DND-41 (cell line): Measurements from ENCODE around the gene TMEM106C.

Experiments
- ATAC-seq: fragments of 200-7000 bp; cut with Tn5 transposase; 3 replicates; pipeline ENCODE4 v1.9.1; 2021; ENCODE audit warnings: low read depth; ENCODE audit not compliant: insufficient read depth
- DNase-seq: peaks from one replicate; pipeline ENCODE4 v3.0.0-alpha.2; 2020
- H2AFZ ChIP-seq: 2 replicates; pipeline ENCODE4 v1.6.0; 2012; ENCODE audit warnings: low read depth, low read length
- H3K27ac ChIP-seq: 2 replicates; pipeline ENCODE4 v1.5.1; 2012; ENCODE audit warnings: low read length, inconsistent platforms
- H3K27me3 ChIP-seq: fragments of 200-600 bp; sonication (generic); 2 replicates; pipeline ENCODE4 v1.6.0; 2012; ENCODE audit warnings: low read length, mild to moderate bottlenecking, inconsistent platforms; ENCODE audit not compliant: insufficient read depth, poor library complexity
- H3K36me3 ChIP-seq: 2 replicates; pipeline ENCODE4 v1.5.1; 2012; ENCODE audit warnings: low read length, inconsistent platforms; ENCODE audit not compliant: insufficient read depth
- H3K4me1 ChIP-seq: 2 replicates; pipeline ENCODE4 v1.5.1; 2012; ENCODE audit warnings: mild to moderate bottlenecking, low read length; ENCODE audit not compliant: insufficient read depth
- H3K4me2 ChIP-seq: 2 replicates; pipeline ENCODE4 v1.6.0; 2012; ENCODE audit warnings: mild to moderate bottlenecking, moderate library complexity, low read length, inconsistent platforms; ENCODE audit not compliant: insufficient read depth
- H3K4me3 ChIP-seq, 2 experiments: fragments of 200-600 bp in 1 of 2; shearing (Covaris generic) in 1 of 2; 2 replicates each; pipeline ENCODE4 v1.5.1; 2012 to 2016; ENCODE audit warnings: inconsistent platforms in 2 of 2, low read length in 2 of 2, mild to moderate bottlenecking in 2 of 2, low read depth in 1 of 2, moderate library complexity in 1 of 2
- H3K79me2 ChIP-seq: 2 replicates; pipeline ENCODE4 v1.6.0; 2012; ENCODE audit warnings: low read length, inconsistent platforms; ENCODE audit not compliant: insufficient read depth
- H3K9ac ChIP-seq: 2 replicates; pipeline ENCODE4 v1.6.0; 2012; ENCODE audit warnings: low read depth, mild to moderate bottlenecking, inconsistent platforms, low read length, moderate library complexity
- H3K9me3 ChIP-seq: 2 replicates; pipeline ENCODE4 v1.5.1; 2012; ENCODE audit warnings: low read length, moderate library complexity, mild to moderate bottlenecking, inconsistent platforms; ENCODE audit not compliant: insufficient read depth, severe bottlenecking
- H4K20me1 ChIP-seq: 2 replicates; pipeline ENCODE4 v1.6.0; 2012; ENCODE audit warnings: low read length; ENCODE audit not compliant: insufficient read depth
- EZH2 ChIP-seq: IDR thresholded peaks from 3 replicates; pipeline ENCODE4 v1.6.1; 2012; ENCODE audit warnings: borderline replicate concordance, low read depth, mild to moderate bottlenecking, moderate library complexity, low read length, inconsistent platforms; ENCODE audit not compliant: severe bottlenecking
- TF ChIP-seq, protein P1 (sequence below): IDR thresholded peaks from 2 replicates; pipeline ENCODE4 v1.5.1; 2012; ENCODE audit warnings: borderline replicate concordance, low read length, moderate library complexity, mild to moderate bottlenecking; ENCODE audit not compliant: poor library complexity, severe bottlenecking; ENCODE audit errors: extremely low read depth

The TMEM106C gene

DNA sequence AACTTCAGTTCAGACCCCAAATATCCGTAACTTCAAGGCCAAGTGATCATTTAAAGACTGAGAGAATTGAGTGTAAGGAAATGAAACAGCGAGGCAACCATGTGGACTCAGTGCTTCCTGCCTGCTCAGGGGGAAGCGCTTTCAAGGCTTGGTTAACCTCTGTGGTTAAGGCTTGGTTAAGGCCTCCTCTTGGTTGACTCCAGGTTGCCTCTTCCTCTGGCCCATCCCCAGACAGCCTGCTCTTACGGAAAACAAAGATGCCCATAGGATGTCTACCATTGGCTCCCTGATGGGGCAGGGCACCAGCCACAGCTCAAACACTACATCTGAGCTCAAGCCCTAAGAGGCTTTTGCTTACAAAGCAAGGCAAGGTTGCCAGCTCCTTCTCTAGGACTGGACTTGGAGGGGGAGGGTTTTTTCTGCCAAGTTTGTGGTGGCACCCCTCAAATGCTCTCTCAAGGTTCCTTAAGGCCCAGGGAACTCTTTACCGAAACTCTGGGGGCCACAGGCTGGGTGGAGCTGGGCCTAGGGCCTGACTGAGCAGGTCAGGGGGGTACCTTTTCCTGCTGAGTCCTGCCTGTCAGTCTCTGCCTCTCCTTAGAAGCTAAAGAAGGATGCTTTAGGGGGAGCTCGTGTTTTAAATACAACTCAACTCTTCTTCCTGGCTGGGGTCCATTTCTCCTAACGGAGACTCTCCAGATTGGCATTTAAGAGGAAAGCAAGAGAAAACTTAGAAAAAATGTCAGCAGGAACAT lies 27.1 kb downstream of the TMEM106C start:
- H3K4me2 ChIP-seq: peak overlapping the region; percentile 21
- H3K27ac ChIP-seq: no peak overlapping the region
- peak; percentile 99 for ATAC-seq
- DNase-seq: peak; percentile 82
- TF ChIP-seq, protein P1, sequence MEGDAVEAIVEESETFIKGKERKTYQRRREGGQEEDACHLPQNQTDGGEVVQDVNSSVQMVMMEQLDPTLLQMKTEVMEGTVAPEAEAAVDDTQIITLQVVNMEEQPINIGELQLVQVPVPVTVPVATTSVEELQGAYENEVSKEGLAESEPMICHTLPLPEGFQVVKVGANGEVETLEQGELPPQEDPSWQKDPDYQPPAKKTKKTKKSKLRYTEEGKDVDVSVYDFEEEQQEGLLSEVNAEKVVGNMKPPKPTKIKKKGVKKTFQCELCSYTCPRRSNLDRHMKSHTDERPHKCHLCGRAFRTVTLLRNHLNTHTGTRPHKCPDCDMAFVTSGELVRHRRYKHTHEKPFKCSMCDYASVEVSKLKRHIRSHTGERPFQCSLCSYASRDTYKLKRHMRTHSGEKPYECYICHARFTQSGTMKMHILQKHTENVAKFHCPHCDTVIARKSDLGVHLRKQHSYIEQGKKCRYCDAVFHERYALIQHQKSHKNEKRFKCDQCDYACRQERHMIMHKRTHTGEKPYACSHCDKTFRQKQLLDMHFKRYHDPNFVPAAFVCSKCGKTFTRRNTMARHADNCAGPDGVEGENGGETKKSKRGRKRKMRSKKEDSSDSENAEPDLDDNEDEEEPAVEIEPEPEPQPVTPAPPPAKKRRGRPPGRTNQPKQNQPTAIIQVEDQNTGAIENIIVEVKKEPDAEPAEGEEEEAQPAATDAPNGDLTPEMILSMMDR: no peak
- TF ChIP-seq EZH2: no peak
- no peaks in the 10 kb centered on the region for H3K79me2 ChIP-seq
- no peak overlapping the region for H3K9ac ChIP-seq
- H3K9me3 ChIP-seq: no peaks in the 10 kb centered on the region
- H3K27me3 ChIP-seq: peaks cover 12% of the 10 kb centered on the region
- no peak overlapping the region for H3K4me3 ChIP-seq
- peaks cover 19% of the 10 kb centered on the region for H4K20me1 ChIP-seq
- no peaks in the 10 kb centered on the region for H3K36me3 ChIP-seq
- H2AFZ ChIP-seq: no peak overlapping the region
- peaks cover 24% of the 10 kb centered on the region for H3K4me1 ChIP-seq

DNA sequence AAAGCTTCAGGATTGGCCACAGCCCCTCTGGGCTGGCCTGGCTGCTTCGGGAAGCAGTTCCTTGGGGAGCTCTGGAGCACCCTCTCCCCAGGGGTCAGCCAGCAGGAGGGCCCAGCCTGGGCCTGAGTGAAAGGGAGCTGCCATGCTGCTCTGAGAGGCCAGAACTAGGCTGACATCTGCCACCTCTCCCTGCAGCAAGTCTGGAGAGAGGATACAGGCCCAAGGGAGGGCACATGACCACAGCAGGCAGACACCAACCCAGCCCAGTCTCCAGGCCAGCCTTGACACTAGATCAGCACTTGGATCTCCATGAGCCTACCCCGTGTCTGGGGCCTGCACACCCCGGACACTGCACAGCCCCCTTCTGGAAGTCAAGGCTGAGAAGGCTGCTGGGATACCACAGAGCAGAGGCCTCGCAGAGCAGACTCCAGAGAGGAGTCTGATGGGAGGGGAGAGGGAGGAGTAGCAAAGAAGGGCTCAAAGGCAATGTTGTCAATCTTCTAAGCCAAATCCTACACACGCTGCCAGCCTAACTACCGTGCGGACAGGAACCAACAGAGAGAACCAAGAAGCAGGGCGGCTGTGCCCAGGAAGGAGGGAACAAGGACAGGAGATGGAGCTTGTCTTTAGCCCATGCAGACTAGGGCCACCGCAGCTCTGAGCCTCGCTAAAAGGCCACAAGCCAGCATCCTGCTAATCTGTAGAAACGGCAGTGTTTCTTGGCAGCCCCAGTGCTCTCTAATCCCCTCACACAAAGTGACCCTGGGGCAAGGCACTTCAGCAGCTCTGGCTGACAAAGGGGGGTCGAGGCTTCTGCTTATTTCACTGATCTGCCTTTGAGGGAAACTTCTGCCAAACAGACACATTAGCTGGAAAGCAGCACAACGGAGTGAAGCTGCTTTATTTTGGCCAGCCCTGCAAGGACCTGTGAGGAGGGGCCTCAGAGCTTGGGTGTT lies 28.0 kb downstream of the TMEM106C start:
- ATAC-seq: no peak
- TF ChIP-seq EZH2: no peak
- TF ChIP-seq, protein P1: no peak
- peaks cover 17% of the 10 kb centered on the region for H3K27me3 ChIP-seq

DNA sequence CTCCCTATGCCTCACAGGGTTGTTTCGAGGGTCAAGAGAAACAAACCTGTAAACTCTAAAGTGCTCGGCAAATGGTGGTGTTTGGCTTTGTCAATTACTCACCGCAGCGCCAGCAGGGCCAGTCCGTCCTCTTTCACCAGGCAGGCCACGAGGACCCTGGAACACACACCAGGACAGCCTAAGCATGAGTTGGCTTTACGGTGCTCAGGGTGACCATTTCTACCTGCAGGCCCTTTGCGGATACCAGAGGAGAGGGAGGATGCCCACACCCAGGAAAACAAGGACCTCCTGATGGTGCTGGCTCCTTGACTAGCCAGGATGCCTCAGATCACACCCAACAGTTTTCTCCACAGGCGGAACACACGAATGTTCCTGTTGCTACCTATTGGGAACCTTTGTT lies 29.4 kb downstream of the TMEM106C start:
- Histone ChIP-seq H4K20me1 (peaks cover 19% of the 10 kb centered on the region), H2AFZ (no peak overlapping the region), H3K4me2 (no peak overlapping the region), H3K36me3 (no peaks in the 10 kb centered on the region), H3K9me3 (no peaks in the 10 kb centered on the region), H3K4me1 (peaks cover 24% of the 10 kb centered on the region), H3K9ac (no peak overlapping the region), H3K4me3 (no peak overlapping the region), H3K79me2 (no peaks in the 10 kb centered on the region), H3K27me3 (peaks cover 19% of the 10 kb centered on the region), H3K27ac (no peak overlapping the region)
- no peak for ATAC-seq
- DNase-seq: no peak
- no peak for TF ChIP-seq EZH2
- TF ChIP-seq, protein P1: no peak

More for the DNA sequence above, 28.0 kb downstream of the TMEM106C start:
- DNase-seq: no peak
- Histone ChIP-seq H3K4me2 (no peak overlapping the region; the same call in 1 of the 2 replicates), H3K27ac (no peak overlapping the region), H3K9ac (no peak overlapping the region), H3K4me3 (no peak overlapping the region), H3K36me3 (no peaks in the 10 kb centered on the region), H3K4me1 (peaks cover 24% of the 10 kb centered on the region), H2AFZ (no peak overlapping the region), H3K79me2 (no peaks in the 10 kb centered on the region), H3K9me3 (no peaks in the 10 kb centered on the region), H4K20me1 (peaks cover 19% of the 10 kb centered on the region)
